AG10803 (cell line): Measurements from ENCODE around the gene HERC6.
"Not testable (repeated sequence)": the region's sequence is repeated elsewhere in the genome, so short reads cannot be mapped to it uniquely, and the experiment has no call there.

Source experiments
- DNase-seq: peaks from one replicate; pipeline ENCODE4 v3.0.0; 2010; ENCODE audit warnings: low read depth
- H3K4me3 ChIP-seq: 2 replicates; pipeline ENCODE4 v1.5.1; 2011; ENCODE audit warnings: mild to moderate bottlenecking, low read length, control low read depth
- CTCF ChIP-seq: conservative IDR thresholded peaks from 2 replicates; pipeline ENCODE4 v1.5.1; 2011; ENCODE audit warnings: mild to moderate bottlenecking, low read length, control low read depth, inconsistent platforms

The HERC6 gene

GRCh38 chr4:88366460-88366859 lies 12.2 kb upstream of the HERC6 start:
- DNase-seq: no peak
- no peak for TF ChIP-seq CTCF
- H3K4me3 ChIP-seq: no peak overlapping the region

GRCh38 chr4:88367826-88368225 lies 10.8 kb upstream of the HERC6 start:
- no peak for DNase-seq
- H3K4me3 ChIP-seq: no peak overlapping the region
- TF ChIP-seq CTCF: no peak

GRCh38 chr4:88369180-88369812 lies 9.4 kb upstream of the HERC6 start:
- peak; percentile 75 for TF ChIP-seq CTCF
- H3K4me3 ChIP-seq: not testable (repeated sequence)
- DNase-seq: peak; percentile 46

GRCh38 chr4:88381123-88381522 lies 2.5 kb downstream of the HERC6 start:
- no peak overlapping the region for H3K4me3 ChIP-seq
- TF ChIP-seq CTCF: no peak
- no peak for DNase-seq

- TF ChIP-seq CTCF: no peak
- no peak overlapping the region for H3K4me3 ChIP-seq
- no peak for DNase-seq
These were observed 4.0 kb downstream of the HERC6 start for GRCh38 chr4:88382621-88383020.

GRCh38 chr4:88390128-88390527 lies 11.5 kb downstream of the HERC6 start:
- TF ChIP-seq CTCF: no peak
- no peak for DNase-seq

GRCh38 chr4:88391703-88392102 lies 13.1 kb downstream of the HERC6 start:
- no peak for TF ChIP-seq CTCF
- DNase-seq: no peak
- H3K4me3 ChIP-seq: no peak overlapping the region

More at GRCh38 chr4:88390128-88390527, 11.5 kb downstream of the HERC6 start:
- H3K4me3 ChIP-seq: no peak overlapping the region
